Umbilical cord (tissue), 2 donors: ENCODE measurements around the gene UNK. TPM values are rescaled to one million over a fixed set of nuclear protein-coding genes. Genes with fewer than 3 reads are reported as not detected.
A peak's percentile ranks its signal among the peaks of the same experiment; 100 is the strongest.
"Not testable (repeated sequence)": the region's sequence is repeated elsewhere in the genome, so short reads cannot be mapped to it uniquely, and the experiment has no call there.

Experiments
- DNase-seq: peaks from one replicate; pipeline ENCODE4 v3.0.0-alpha.2; 2015; ENCODE audit warnings: low spot score
- total RNA-seq: library from RNA; depleted of rRNA; stranded (reverse); fragments of >200 nt; gene quantifications from one replicate; pipeline ENCODE4 v1.2.3, GENCODE V29; 2014; ENCODE audit warnings: low replicate concordance; ENCODE audit not compliant: insufficient read depth

Gene UNK
- total RNA-seq, 1 donor from 2014 or later = 7.5 TPM

DNA sequence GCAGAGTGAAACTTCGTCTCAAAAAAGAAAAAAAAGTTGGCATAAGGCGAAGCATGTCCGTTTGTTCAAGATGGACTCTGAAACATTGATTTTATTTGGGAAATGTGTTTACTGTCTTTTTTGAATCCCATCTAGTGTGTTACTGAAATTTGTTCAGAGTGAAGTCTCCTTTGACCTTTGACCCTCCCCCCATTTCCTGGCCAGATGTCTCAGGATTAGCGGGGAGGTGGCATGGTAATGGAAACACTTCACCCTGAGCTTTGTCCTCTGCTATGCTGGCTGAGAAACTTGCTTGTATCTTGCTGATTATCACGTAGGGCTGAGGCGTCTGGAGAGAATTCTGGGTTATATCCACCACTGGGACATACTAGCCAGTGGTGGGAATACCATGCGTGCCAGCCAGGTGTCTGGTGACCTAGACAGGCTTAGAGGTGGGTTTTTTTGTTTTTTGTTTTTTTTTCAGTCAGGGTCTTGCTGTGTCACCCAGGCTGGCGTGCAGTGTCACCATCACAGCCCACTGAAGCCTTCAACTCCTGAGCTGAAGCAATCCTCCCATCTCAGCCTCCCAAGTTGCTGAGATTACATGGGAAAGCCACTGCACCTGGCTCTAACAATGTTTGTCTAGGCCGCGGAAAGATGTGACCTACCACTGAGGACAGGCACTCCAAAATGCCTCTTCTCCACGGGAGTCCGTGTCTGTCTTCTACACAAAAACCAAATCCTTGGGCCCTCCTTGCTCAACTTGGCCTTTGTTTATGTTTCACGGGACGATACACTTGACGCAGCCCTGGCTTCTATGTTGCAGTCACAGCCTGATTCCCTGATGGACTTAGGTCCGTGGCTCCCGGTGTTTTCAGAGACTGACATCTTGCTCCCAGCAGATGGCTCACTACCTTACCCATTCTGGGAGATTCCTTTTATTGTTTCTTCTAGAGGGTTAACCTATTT, 13.0 kb upstream of the UNK start:
- DNase-seq = no peak

DNA sequence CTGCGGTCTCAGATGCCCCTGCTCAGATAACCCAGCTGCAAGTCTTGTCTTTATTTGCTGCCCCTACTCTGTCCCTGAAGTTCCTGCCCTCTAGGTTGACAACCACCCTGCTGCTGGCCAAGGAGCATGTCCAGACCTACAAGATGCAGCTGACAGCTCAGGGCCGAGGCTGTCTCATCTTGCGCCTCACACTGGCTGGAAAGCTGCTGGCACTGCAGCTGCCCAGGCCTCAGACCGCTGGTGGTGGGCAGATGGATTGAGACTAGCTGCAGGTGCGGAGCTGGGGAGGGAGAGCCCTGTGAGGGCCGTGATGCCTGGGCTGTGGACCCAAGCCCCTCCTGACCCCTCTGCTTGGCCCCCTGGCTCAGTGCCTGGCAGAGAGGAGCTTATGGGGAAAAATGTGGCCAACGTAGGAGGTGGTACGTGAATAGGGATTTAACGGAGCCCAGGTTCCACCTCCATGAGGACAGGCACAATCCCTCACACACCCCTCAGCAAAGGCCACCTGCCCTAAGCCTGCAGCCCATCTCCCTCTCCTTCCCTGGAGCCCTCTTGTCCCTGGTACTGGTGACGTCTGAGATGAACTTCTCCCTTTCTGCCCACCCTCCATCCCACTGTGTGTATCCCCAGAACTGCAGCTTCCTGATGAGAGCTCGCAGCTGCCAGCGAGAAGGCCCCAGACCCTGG, 11.3 kb upstream of the UNK start:
- DNase-seq = no peak

DNA sequence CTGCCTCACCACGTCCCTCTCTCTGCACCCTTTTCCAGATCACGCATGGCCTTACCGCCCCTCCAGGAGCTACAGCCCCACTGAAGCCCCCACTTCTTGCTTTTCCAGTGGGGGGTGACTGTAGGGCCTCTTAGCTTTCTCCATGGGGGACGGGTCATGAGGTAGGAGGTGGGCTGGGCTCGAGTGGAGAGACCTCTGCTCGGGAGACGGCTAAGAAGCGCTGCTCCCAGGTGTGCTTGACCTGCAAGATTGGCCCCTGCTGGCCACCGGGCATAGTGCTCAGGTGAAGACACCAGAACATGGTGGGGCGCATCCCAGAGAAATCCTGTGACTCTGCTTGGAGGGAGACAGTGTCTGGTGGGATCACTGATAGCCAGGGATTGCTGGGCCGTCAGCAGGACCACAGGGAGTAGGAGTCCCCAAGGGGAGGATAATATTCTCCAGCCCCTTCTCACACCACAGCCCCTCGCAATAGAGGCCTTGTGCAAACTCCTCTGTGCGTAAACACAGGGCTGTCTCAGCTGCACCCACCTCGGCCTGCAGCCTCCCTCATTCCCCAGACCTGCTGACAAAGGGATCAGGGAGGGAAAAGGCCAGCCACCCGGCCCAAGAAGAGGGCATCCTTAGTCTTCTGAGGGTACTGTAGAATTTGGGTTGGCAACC, 10.7 kb upstream of the UNK start:
- no peak for DNase-seq

- DNase-seq = no peak
These were observed 10.1 kb upstream of the UNK start for GRCh38 chr17:75774471-75774990.

- no peak for DNase-seq
These were observed 9.5 kb upstream of the UNK start for GRCh38 chr17:75774991-75775668.

- DNase-seq = no peak
These were observed 8.0 kb upstream of the UNK start for GRCh38 chr17:75776386-75777295.

- DNase-seq = no peak
These were observed 7.2 kb upstream of the UNK start for GRCh38 chr17:75777296-75777922.

- not testable (repeated sequence) for DNase-seq
These were observed 6.3 kb upstream of the UNK start for GRCh38 chr17:75778066-75778860.

DNA sequence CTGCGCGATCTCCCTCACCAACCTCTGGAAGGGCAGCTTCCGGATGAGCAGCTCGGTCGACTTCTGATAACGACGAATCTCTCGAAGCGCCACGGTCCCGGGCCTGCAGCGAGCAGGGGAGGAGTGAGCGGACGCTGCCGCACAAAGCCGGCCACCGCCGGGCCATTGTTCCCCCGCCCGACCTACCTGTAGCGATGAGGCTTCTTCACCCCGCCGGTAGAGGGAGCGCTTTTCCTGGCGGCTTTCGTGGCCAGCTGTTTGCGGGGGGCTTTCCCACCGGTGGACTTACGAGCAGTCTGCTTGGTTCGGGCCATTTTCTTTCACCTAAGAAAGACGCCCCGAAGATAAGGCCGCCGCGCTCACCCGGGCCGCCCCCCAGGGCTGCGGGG, 5.8 kb upstream of the UNK start:
- no peak for DNase-seq

DNA sequence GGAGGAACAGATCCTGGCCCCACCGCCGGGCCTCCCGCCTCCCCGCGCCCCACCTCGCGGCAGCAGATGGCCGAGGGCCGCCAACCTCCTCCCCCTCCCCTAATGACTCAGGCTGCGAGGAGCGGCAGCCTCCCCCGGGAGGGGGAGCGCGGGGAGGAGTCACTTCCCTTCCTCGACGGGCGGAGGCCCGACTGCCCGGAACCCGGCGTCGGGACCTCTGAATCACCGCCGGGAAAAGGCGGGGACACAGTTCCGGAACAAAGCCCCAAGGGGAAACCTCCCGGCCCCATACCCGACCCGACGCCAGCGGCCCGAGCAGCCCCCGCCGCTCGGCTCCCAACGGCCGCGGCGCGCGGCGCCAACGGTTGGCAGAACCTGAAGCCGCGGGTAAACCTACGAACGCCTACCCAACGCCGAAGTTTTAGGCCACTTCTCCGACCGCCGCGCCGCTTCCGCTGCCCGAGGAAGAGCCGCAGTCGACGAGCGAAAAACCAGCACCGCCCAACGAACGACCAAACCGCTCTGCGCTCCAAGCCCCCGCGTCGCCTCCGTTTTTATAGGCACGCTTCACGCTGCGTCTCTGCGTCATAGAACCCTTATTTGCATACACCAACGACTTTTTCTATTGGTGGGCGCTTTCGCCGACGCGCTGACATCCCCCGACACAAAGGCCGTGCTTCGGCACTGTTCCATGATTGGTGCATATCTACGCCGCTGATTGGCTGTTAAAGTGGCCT, 5.2 kb upstream of the UNK start:
- peak; percentile 100 for DNase-seq

DNA sequence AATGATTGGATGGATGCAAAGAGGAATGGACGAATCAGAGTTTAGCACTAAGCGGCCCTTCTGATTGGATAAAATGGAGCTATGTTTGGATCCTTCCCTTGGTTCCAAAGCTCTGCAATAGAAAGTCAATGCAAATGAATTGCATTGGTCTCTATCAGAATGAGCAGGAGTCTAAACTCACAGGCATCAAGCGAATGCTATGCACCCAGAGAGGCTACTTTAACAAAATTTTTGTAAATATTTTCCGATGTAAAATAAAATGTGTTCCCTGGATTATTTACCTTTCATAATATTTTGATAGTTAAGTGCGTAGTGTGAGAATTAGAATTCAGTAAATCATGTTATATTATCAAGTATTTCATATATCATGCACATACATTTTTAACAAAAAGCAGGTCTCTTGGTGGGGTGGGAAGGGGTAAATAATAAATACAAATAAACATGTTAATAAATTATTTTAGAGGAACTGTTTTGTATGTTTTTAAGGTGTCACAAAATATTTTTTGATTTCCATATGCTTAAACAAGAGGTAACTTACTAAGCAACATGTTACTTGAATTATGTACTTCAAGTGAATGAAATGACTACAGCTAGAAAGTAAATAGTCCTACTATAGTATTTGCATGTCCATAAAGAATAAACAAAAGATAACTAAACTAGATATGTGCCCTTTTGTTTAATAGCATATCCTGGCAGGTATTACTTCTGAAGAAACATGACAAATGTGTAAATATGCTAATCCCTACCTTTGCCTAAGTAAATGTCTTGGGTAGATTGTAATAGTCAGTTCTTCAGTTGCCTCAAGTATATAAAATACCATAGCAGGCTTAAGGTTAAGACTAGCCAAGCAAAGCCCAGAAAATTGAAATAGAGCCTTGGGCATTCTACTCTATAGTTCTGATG, 4.4 kb upstream of the UNK start:
- DNase-seq = no peak

DNA sequence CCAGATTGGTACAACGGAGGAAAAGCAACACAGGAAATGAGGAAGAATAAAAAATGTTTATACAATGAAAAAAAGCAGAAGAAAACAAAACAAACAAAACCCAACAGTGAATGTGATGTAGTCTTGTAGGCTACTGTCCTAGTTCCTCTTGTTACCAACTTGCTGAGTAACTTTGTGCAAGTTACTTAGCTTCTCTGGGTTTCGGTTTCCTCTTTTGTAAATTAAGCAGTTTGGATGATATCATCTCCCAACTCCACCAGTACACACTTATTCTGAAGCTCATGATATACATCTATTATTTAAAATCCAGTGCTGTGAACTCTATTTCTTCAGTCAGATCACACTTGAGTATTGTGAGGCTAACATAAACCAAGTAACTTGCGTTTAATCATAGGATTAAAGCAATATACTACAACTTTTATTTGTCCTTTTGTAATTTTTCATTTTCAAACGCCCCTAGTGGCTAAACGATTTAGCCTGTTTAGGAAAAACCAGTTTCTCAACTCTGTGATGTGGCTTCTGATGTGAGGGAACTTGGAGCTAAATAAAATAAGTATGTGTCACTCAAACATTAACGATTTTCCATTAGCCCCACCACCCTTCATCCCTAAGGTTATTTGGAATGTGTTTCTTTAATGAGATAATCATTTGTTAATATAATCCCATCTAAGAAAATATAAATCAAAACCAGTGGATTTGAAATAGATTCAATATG, 1.4 kb upstream of the UNK start:
- DNase-seq = peak; percentile 84

- peak; percentile 44 for DNase-seq
These were observed 668 bp upstream of the UNK start for GRCh38 chr17:75783803-75784472.

- DNase-seq = peak; percentile 95
These were observed 647 bp downstream of the UNK start for GRCh38 chr17:75785016-75785890.

DNA sequence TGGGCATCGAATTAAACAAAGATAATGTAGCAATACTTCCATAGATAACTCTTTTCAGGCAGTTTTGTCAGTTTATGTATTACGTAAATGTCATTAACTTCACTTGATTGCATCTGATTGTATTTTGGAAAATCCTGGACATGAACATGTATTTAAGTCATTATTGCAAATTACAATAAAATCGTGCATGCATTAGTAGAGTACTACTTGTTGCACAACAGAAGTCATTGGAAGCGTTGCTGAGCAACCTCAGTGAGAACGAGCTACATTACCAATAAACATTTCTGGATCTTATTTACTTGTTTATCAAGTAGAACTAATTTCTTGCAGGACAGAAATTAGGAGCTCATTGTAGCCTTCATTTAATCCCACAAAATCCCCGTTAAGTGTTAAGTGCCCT, 6.6 kb downstream of the UNK start:
- DNase-seq = no peak
